Activated CD4-positive, alpha-beta T cell treated with anti-CD3 and anti-CD28 coated beads for 36 hours (primary cell): ENCODE data around the gene PYHIN1. TPM values are rescaled to one million over a fixed set of nuclear protein-coding genes. Genes with fewer than 3 reads are reported as not detected.

ENCODE experiments used
- ATAC-seq: fragments of 200-7000 bp; cut with Tn5 transposase; one replicate; pipeline ENCODE4 v1.10.0; 2021; ENCODE audit warnings: mild to moderate bottlenecking, moderate library complexity
- CTCF ChIA-PET: fragments of 350-600 bp; sonication (Branson Sonifier 250); formaldehyde crosslinking; loops from one replicate; lab custom pipeline; 2021; ENCODE audit warnings: antibody characterized with exemption; lab: Charles Lee
- POLR2A ChIA-PET: fragments of 350-600 bp; sonication (Branson Sonifier 250); formaldehyde crosslinking; loops from one replicate; lab custom pipeline; 2021; ENCODE audit warnings: antibody characterized with exemption, inconsistent platforms; lab: Charles Lee
- DNase-seq: peaks from one replicate; pipeline ENCODE4 v3.0.0-alpha.2; 2020
- H3K27ac Mint-ChIP-seq: one replicate; pipeline ENCODE4 v1.8.0; 2021; ENCODE audit warnings: mixed read lengths
- H3K27me3 Mint-ChIP-seq: one replicate; pipeline ENCODE4 v1.8.0; 2021; ENCODE audit warnings: mixed read lengths
- H3K36me3 Mint-ChIP-seq: one replicate; pipeline ENCODE4 v1.8.0; 2021; ENCODE audit warnings: low read depth, mixed read lengths
- H3K4me1 Mint-ChIP-seq: one replicate; pipeline ENCODE4 v1.8.0; 2021; ENCODE audit warnings: mixed read lengths
- H3K4me3 Mint-ChIP-seq: one replicate; pipeline ENCODE4 v1.8.0; 2021; ENCODE audit warnings: mild to moderate bottlenecking, moderate library complexity, mixed read lengths
- H3K9me3 Mint-ChIP-seq: one replicate; pipeline ENCODE4 v1.8.0; 2021; ENCODE audit warnings: low read depth, mixed read lengths
- intact Hi-C, 2 experiments: fragments of 100-400 bp; cut with DNase I in 1 of 2; cut with micrococcal nuclease in 1 of 2; formaldehyde crosslinking; loops; one replicate each; pipeline versions ENCODE4 v1.14.2 to v1.15.1; 2022 to 2024; cut with DNase I, micrococcal nuclease
- total RNA-seq, 2 experiments: library from RNA; stranded (reverse); gene quantifications; one replicate each; pipeline ENCODE4 v1.2.3, GENCODE V29; 2021

PYHIN1 gene
- total RNA-seq, 2 experiments from 2014 or later, result 5.6 to 6.8 TPM

DNA sequence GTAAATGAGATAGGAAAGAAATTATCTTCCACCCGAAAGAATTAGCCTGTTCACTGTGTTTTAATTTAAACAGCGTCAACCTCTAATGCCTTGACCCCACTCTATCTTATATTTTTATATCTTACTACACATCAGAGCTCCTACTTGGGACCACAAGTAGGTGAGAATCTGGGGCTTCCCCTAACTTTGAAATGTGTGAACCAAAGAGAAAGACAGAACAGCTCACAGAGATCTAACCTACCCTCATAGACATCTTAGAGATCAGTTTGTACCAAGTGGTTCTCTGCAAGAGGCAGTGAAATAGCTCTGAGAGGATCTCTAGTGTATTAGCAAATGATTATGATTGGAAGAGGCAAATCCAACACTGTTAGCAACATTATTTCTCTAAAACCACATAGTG, 47.4 kb downstream of the PYHIN1 start:
- Mint-ChIP-seq H3K4me3 (no peak overlapping the region), H3K4me1 (peaks cover 7% of the 10 kb centered on the region), H3K27me3 (peaks cover 3% of the 10 kb centered on the region), H3K27ac (no peak overlapping the region), H3K36me3 (peaks cover 25% of the 10 kb centered on the region), H3K9me3 (peaks cover 18% of the 10 kb centered on the region)
- DNase-seq, result no peak
- ChIA-PET CTCF (interaction anchor here (0.6 to 0.7 kb wide), 2 partner anchors 55 to 110 kb away, joined by 3 to 4 read pairs; no protein-coding TSS in a partner anchor), POLR2A (no interaction called here)
- no peak for ATAC-seq
- intact Hi-C loops, result no loop called here

DNA sequence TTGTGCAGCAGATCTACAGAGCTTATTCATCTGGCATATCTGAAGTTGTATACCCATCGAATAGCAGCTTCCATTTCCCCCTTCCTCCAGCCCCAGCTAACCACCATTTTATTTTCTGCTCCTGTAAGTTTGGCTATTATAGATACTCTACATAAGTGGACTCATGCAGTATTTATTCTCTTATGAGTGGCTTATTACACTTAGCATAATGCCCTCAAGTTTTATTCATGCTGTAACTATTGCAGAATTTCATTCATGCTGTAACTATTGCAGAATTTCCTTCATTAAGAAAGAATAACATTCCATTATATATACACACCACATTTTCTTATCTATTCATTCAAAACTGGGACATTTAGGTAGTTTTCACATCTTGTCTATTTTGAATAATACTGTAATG, 47.9 kb downstream of the PYHIN1 start:
- Mint-ChIP-seq H3K4me3 (no peak overlapping the region), H3K27ac (no peak overlapping the region), H3K27me3 (peaks cover 3% of the 10 kb centered on the region), H3K9me3 (peaks cover 19% of the 10 kb centered on the region), H3K36me3 (peaks cover 30% of the 10 kb centered on the region), H3K4me1 (peaks cover 7% of the 10 kb centered on the region)
- ChIA-PET POLR2A (no interaction called here), CTCF (interaction anchor here (0.6 kb wide), 1 partner anchor 56 kb away, joined by 3 read pairs; no protein-coding TSS in a partner anchor)
- intact Hi-C loops, result no loop called here
- ATAC-seq (no peak), DNase-seq (no peak)

DNA sequence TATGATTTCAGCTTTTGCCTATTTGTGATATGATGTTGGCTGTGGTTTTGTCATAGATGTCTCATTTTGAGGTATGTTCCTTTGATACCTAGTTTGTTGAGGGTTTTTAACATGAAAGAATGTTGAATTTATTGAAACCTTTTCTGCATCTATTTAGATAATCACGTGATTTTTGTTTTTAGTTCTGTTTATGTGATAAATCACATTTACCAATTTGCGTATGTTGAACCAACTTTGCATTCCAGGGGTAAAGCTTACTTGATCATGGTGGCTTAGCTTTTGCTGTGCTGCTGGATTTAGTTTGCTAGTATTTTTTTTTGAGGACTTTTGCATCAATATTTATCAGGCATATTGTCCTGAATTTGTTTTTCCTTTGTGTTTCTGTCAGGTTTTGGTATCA, 51.9 kb downstream of the PYHIN1 start:
- intact Hi-C loops, result no loop called here
- CTCF ChIA-PET, result no interaction called here
- DNase-seq, result no peak
- Mint-ChIP-seq H3K4me3 (no peak overlapping the region), H3K36me3 (peaks cover 37% of the 10 kb centered on the region), H3K27me3 (peaks cover 3% of the 10 kb centered on the region), H3K9me3 (peaks cover 26% of the 10 kb centered on the region), H3K4me1 (no peaks in the 10 kb centered on the region), H3K27ac (no peak overlapping the region)
- POLR2A ChIA-PET, result interaction anchor here (0.6 kb wide), 2 partner anchors 10 to 271 kb away, joined by 3 to 4 read pairs; no protein-coding TSS in a partner anchor
- ATAC-seq, result no peak

DNA sequence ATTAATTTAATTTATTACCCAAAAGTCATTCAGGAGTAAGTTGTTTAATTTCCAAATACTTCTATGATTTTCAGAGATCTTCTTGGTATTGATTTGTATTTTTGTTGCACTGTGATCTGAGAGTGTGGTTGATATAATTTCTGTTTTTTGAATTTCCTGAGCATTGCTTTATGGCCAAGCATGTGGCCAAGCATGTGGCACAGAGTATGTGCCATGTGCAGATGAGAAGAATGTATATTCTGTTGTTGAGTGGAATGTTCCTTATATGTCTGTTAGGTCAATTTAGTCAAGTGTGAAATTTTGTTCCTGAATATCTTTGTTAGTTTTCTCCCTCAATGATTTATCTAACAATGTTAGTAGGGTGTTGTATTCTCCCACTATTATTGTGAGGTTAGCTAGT, 53.0 kb downstream of the PYHIN1 start:
- Mint-ChIP-seq H3K27me3 (peaks cover 3% of the 10 kb centered on the region), H3K4me3 (no peak overlapping the region), H3K9me3 (peaks cover 26% of the 10 kb centered on the region), H3K4me1 (no peaks in the 10 kb centered on the region), H3K27ac (no peak overlapping the region), H3K36me3 (peaks cover 38% of the 10 kb centered on the region)
- ChIA-PET POLR2A (no interaction called here), CTCF (interaction anchor here (1.1 to 1.6 kb wide), 2 partner anchors 8 to 13 kb away, joined by 4 to 5 read pairs; no protein-coding TSS in a partner anchor)
- no peak for ATAC-seq
- no peak for DNase-seq
- intact Hi-C loops, result no loop called here

DNA sequence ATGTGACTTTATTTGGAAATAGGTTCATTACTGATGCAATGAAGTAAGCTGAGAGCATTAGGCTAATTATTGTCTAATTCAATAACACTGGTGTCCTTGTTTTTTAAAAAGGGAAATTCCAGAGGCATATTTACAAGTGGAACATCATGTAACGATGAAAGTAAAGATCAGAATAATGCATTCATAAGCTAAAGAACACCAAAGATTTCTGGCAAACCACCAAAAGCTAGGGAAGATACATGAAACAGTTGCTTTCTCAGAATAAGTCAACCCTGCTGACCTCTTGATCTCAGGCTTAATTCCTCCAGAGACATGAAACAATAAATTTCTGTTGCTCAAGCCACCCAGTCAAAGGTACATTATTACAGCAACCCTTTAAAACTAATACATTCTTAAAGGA, 58.1 kb downstream of the PYHIN1 start:
- ChIA-PET POLR2A (no interaction called here), CTCF (interaction anchor here (1.0 to 1.7 kb wide), 3 partner anchors 9 to 30 kb away, joined by 3 to 7 read pairs (median 5); no protein-coding TSS in a partner anchor)
- no peak for ATAC-seq
- Mint-ChIP-seq H3K4me3 (no peak overlapping the region), H3K9me3 (peaks cover 22% of the 10 kb centered on the region), H3K27ac (no peak overlapping the region), H3K36me3 (peaks cover 33% of the 10 kb centered on the region), H3K4me1 (no peaks in the 10 kb centered on the region), H3K27me3 (peaks cover 2% of the 10 kb centered on the region)
- no peak for DNase-seq
- intact Hi-C loops, result no loop called here

DNA sequence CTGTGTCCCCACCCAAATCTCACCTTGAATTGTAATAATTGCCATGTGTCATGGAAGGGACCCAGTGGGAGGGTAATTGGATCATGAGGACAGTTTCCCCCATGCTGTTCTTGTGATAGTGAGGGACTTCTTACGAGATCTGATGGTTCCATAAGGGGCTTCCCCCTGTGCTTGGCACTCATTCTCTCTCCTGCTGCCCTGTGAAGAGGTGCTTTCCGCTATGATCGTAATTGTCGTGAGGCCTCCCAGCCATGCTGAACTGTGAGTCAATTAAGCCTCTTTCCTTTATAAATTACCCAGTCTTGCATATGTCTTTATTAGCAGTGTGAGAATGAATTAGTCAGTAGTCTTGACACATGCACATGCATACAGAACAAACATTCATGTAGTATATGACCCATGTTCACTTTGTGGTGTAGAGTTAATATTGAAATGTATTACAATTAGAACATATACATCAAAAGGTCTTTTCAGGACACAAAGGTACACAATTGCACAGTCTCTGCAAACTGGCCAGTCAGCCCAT, 61.5 kb downstream of the PYHIN1 start:
- H3K36me3 Mint-ChIP-seq, result peaks cover 31% of the 10 kb centered on the region
- peak; percentile 51 for ATAC-seq

DNA sequence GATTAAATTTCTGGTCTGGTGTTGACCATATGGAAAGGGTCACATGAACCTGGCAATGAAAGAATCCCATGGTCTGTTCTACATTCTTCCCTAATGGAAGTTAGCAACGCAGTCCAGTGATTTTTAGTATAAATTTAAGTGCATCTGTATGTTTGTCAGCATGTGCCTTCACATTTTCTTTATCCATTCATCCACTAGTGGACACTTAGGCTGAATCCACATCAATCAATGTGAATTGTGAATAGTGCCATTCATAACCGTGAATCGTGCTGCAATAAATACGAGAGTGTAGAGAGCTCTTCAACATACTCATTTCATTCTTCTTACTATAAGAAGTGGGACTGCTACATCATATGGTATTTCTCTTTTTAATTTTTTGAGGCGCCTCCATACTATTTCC, 65.6 kb downstream of the PYHIN1 start:
- Mint-ChIP-seq H3K27me3 (no peaks in the 10 kb centered on the region), H3K36me3 (peaks cover 32% of the 10 kb centered on the region), H3K27ac (no peak overlapping the region), H3K4me3 (no peak overlapping the region), H3K4me1 (peaks cover 27% of the 10 kb centered on the region), H3K9me3 (peaks cover 13% of the 10 kb centered on the region)
- intact Hi-C loops, result loop anchor here (5.0 to 10.0 kb wide), 4 partner anchors 205 to 750 kb away; no protein-coding TSS in a partner anchor
- POLR2A ChIA-PET, result no interaction called here
- ATAC-seq, result no peak
- no peak for DNase-seq
- CTCF ChIA-PET, result interaction anchor here (1.6 to 2.2 kb wide), 5 partner anchors 12 to 793 kb away, joined by 4 to 10 read pairs (median 7); partner anchors contain the start of gene IFI16

More for the DNA sequence above, 61.5 kb downstream of the PYHIN1 start:
- intact Hi-C loops, result loop anchor here in 1 of 2 experiments (10.0 kb wide), 1 partner anchor 338 kb away; no protein-coding TSS in a partner anchor
- Mint-ChIP-seq H3K4me1 (peaks cover 15% of the 10 kb centered on the region), H3K9me3 (peaks cover 17% of the 10 kb centered on the region), H3K27me3 (peaks cover 2% of the 10 kb centered on the region), H3K4me3 (no peak overlapping the region), H3K27ac (no peak overlapping the region)
- ChIA-PET POLR2A (interaction anchor here (0.7 kb wide), 1 partner anchor 10 kb away, joined by 3 read pairs; no protein-coding TSS in a partner anchor), CTCF (no interaction called here)
- DNase-seq, result no peak

DNA sequence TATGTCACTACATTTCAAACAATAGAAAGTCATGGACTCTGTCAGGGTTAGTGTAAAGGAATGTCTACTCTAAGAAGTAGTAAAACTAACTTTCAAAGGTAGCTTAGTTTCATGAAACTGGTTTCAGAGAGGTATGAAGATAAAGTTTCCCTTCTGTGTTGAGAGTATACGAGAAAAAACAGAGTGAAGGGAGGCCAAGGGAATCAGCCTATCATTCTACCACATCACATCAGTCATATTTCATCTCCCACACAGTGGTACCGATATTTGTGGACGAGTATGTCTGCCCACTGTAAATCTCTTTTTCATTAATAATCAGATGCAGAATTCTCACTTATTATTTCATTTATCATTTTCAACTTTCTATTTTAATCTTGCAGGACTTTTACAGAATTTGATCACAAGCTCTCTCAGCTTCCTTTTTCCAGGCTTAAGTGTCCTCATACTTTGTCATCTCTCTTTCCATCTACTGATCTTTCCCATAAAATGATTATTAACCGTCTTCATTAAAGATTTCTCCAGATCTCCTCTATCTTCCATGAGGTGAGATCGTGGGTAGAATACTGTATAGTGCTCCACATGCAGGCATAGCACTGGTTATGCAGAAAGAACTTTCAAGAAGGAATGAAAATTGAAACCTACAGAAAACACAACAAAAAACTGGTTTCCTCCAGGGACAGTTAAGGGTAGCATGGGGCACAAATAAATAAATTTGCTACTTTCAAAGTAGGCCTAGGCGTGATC, 66.9 kb downstream of the PYHIN1 start:
- Mint-ChIP-seq H3K9me3 (peaks cover 6% of the 10 kb centered on the region), H3K36me3 (peaks cover 19% of the 10 kb centered on the region), H3K27me3 (no peaks in the 10 kb centered on the region), H3K4me1 (peaks cover 27% of the 10 kb centered on the region), H3K4me3 (peak overlapping the region; percentile 20), H3K27ac (peak overlapping the region; percentile 69)
- peak; percentile 43 for ATAC-seq
- intact Hi-C loops, result loop anchor here (1.0 to 10.0 kb wide), 9 partner anchors 74 to 795 kb away; no protein-coding TSS in a partner anchor
- DNase-seq, result no peak
- POLR2A ChIA-PET, result interaction anchor here (0.6 to 1.4 kb wide), 4 partner anchors 12 to 78 kb away, joined by 4 to 7 read pairs (median 5); partner anchors contain the start of genes AIM2 and IFI16
- CTCF ChIA-PET, result interaction anchor here (0.6 to 2.2 kb wide), 29 partner anchors 9 to 852 kb away, joined by 3 to 14 read pairs (median 3); partner anchors contain the start of genes IFI16 and MNDA

DNA sequence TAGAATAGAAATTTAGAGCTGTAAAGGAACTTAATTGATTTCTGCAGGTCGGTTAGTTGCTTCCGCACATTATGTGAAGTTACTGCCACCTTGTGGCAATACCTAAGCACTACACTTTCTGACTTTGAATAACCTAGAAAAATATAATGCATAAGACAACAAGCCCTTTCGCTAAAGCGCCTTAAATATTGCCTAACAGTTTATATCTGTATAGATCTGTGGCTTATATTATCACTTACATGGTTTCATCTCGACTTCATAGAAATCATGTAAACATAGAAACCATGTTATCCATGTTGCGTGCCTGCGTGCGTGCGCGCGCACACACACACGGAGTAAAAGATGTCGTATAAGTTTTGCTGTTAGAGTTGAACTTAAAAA, 67.4 kb downstream of the PYHIN1 start:
- Mint-ChIP-seq H3K27me3 (no peaks in the 10 kb centered on the region), H3K4me1 (peaks cover 27% of the 10 kb centered on the region), H3K36me3 (peaks cover 19% of the 10 kb centered on the region), H3K27ac (no peak overlapping the region), H3K9me3 (peaks cover 2% of the 10 kb centered on the region), H3K4me3 (no peak overlapping the region)
- ChIA-PET CTCF (interaction anchor here (0.6 to 2.2 kb wide), 23 partner anchors 10 to 795 kb away, joined by 3 to 14 read pairs (median 3); partner anchors contain the start of genes IFI16 and MNDA), POLR2A (interaction anchor here (0.6 to 1.4 kb wide), 2 partner anchors 11 to 78 kb away, joined by 4 to 6 read pairs; partner anchors contain the start of genes AIM2 and IFI16)
- DNase-seq (peak; percentile 50), ATAC-seq (peak; percentile 56)
- intact Hi-C loops, result loop anchor here (1.0 to 10.0 kb wide), 9 partner anchors 74 to 796 kb away; no protein-coding TSS in a partner anchor

DNA sequence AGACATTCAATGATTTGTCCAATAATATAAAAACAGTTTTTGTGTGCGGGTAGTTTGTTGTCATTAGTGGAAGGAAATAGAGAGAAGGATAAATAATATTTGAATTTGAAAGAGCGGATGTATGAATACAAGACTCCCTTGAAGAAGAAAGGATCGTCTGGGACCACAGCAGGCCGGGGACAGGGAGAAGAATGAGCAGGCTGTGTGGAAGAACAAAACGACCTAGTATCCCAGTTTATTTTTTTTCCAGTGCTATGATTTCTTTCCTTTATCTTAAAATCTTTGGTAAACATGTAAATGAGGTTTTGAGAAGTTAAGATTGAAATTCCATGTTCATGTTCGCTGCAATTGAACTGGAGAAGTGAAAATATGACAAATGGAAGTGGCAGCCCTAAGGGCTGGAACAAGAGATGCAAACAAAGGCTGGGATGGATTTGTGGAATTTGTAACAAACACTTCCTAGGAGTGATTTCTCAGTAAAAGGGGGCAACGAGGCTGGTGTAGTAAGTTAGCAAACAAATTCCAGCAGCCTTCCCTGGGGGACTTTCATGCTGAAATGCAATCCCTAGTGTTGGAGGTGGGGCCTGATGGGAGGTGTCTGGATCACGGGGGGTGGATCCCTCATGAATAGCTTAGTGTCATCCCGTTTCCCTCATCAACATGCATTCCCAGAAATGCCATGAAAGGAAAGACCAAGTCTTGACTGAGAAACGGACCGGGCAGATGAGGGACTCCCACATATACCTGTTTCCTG, 68.1 kb downstream of the PYHIN1 start:
- no peak overlapping the region for H3K27ac Mint-ChIP-seq
- H3K4me1 Mint-ChIP-seq, result peaks cover 27% of the 10 kb centered on the region
- no peak for ATAC-seq
- POLR2A ChIA-PET, result no interaction called here
- no peaks in the 10 kb centered on the region for H3K27me3 Mint-ChIP-seq
- CTCF ChIA-PET, result interaction anchor here (0.6 to 0.9 kb wide), 2 partner anchors 37 to 207 kb away, joined by 3 read pairs; no protein-coding TSS in a partner anchor
- H3K4me3 Mint-ChIP-seq, result no peak overlapping the region
- peaks cover 15% of the 10 kb centered on the region for H3K36me3 Mint-ChIP-seq
- DNase-seq, result no peak
- intact Hi-C loops, result loop anchor here (2.0 to 10.0 kb wide), 5 partner anchors 207 to 797 kb away; no protein-coding TSS in a partner anchor
- no peaks in the 10 kb centered on the region for H3K9me3 Mint-ChIP-seq
